ENCODE data around the gene CYP3A7.
"Not testable (repeated sequence)": the region's sequence is repeated elsewhere in the genome, so short reads cannot be mapped to it uniquely, and the experiment has no call there.

Gene CYP3A7

GRCh38 chr7:99693427-99694200 is 41.4 kb downstream of the CYP3A7 start:
- FAIRE-seq: no peak
- TF ChIP-seq TAF1 (IDR thresholded peaks at IDR 0.05; ENCODE audit: borderline replicate concordance, low read depth, low read length) (no peak), POLR2AphosphoS5 (IDR thresholded peaks at IDR 0.05; ENCODE audit: low read depth, low read length) (no peak), POLR2A (IDR thresholded peaks at IDR 0.05; ENCODE audit: low read depth, low read length) (no peak)
- DNase-seq (ENCODE audit: insufficient read length): no peak

DNA sequence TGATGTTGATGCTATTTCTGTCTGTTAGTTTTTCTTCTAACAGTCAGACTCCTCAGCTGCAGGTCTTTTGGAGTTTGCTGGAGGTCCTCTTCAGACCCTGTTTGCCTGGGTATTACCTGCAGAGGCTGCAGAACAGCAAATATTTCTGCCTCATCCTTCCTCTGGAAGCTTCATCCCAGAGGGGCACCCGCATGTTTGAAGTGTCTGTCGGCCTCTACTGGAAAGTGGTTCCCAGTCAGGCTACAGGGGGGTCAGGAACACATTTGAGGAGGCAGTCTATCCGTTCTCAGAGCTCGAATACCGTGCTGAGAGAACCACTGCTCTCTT is 41.9 kb downstream of the CYP3A7 start:
- DNase-seq (ENCODE audit: insufficient read length) (no peak), FAIRE-seq (no peak)
- TF ChIP-seq POLR2A (IDR thresholded peaks at IDR 0.05; ENCODE audit: low read depth, low read length) (no peak), TAF1 (IDR thresholded peaks at IDR 0.05; ENCODE audit: borderline replicate concordance, low read depth, low read length) (no peak), POLR2AphosphoS5 (IDR thresholded peaks at IDR 0.05; ENCODE audit: low read depth, low read length) (no peak)

GRCh38 chr7:99692563-99692962 is 42.4 kb downstream of the CYP3A7 start:
- not testable (repeated sequence) for FAIRE-seq; DNase-seq (ENCODE audit: insufficient read length)

- DNase-seq (ENCODE audit: insufficient read length); FAIRE-seq: not testable (repeated sequence)
These were observed 43.3 kb downstream of the CYP3A7 start for GRCh38 chr7:99691658-99692057.

GRCh38 chr7:99690918-99691317 is 44.1 kb downstream of the CYP3A7 start:
- DNase-seq (ENCODE audit: insufficient read length); FAIRE-seq: not testable (repeated sequence)

- not testable (repeated sequence) for FAIRE-seq; DNase-seq (ENCODE audit: insufficient read length)
These were observed 49.0 kb downstream of the CYP3A7 start for GRCh38 chr7:99685871-99686608.

- no peak for FAIRE-seq
- DNase-seq (ENCODE audit: insufficient read length): no peak
- TF ChIP-seq POLR2AphosphoS5 (IDR thresholded peaks at IDR 0.05; ENCODE audit: low read depth, low read length) (no peak), POLR2A (IDR thresholded peaks at IDR 0.05; ENCODE audit: low read depth, low read length) (no peak), TAF1 (IDR thresholded peaks at IDR 0.05; ENCODE audit: borderline replicate concordance, low read depth, low read length) (no peak)
These were observed 49.8 kb downstream of the CYP3A7 start for GRCh38 chr7:99685129-99685758.

- DNase-seq (ENCODE audit: insufficient read length) (no peak), FAIRE-seq (no peak)
- TF ChIP-seq TAF1 (IDR thresholded peaks at IDR 0.05; ENCODE audit: borderline replicate concordance, low read depth, low read length): no peak
- no peak for TF ChIP-seq POLR2A (IDR thresholded peaks at IDR 0.05; ENCODE audit: low read depth, low read length)
- no peak for TF ChIP-seq POLR2AphosphoS5 (IDR thresholded peaks at IDR 0.05; ENCODE audit: low read depth, low read length)
These were observed 55.4 kb downstream of the CYP3A7 start, which contains the start of gene CYP3A5 for GRCh38 chr7:99679400-99680191. CYP3A5 (minus strand) TSS chr7:99679996; CDS start chr7:99679896, 100 bp downstream.

GRCh38 chr7:99679032-99679399 is 56.0 kb downstream of the CYP3A7 start:
- FAIRE-seq (no peak), DNase-seq (ENCODE audit: insufficient read length) (no peak)
- TF ChIP-seq POLR2AphosphoS5 (IDR thresholded peaks at IDR 0.05; ENCODE audit: low read depth, low read length) (no peak), TAF1 (IDR thresholded peaks at IDR 0.05; ENCODE audit: borderline replicate concordance, low read depth, low read length) (no peak), POLR2A (IDR thresholded peaks at IDR 0.05; ENCODE audit: low read depth, low read length) (no peak)

DNA sequence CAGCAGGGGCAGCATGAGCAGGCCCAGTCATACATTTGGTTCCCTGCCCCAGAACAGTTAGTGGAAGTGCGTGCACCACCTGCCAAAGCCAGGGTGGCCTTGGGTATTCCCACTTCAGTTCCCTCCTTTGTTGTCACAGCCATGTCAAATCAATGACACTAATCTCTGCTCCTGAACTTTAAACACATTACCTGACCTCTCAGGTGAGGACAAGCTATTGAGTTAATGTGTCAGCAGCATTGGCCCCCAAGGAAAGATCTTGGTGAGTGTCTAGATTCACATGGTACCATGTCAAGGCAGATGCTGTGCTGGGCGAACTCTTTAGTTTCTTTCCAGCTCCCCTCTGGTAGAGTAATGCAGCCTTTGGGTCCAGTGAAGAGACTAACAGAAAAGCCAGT is 57.3 kb downstream of the CYP3A7 start:
- FAIRE-seq (no peak), DNase-seq (ENCODE audit: insufficient read length) (no peak)
- TF ChIP-seq TAF1 (IDR thresholded peaks at IDR 0.05; ENCODE audit: borderline replicate concordance, low read depth, low read length) (no peak), POLR2A (IDR thresholded peaks at IDR 0.05; ENCODE audit: low read depth, low read length) (no peak), POLR2AphosphoS5 (IDR thresholded peaks at IDR 0.05; ENCODE audit: low read depth, low read length) (no peak)

GRCh38 chr7:99677013-99677647 is 57.9 kb downstream of the CYP3A7 start:
- DNase-seq (ENCODE audit: insufficient read length): no peak
- no peak for FAIRE-seq
- TF ChIP-seq POLR2A (IDR thresholded peaks at IDR 0.05; ENCODE audit: low read depth, low read length) (no peak), TAF1 (IDR thresholded peaks at IDR 0.05; ENCODE audit: borderline replicate concordance, low read depth, low read length) (no peak), POLR2AphosphoS5 (IDR thresholded peaks at IDR 0.05; ENCODE audit: low read depth, low read length) (no peak)

Measured in GM12892 (cell line).